ENCODE data around the gene SNX21.
"Not testable (repeated sequence)": the region's sequence is repeated elsewhere in the genome, so short reads cannot be mapped to it uniquely, and the experiment has no call there.

The SNX21 gene

DNA sequence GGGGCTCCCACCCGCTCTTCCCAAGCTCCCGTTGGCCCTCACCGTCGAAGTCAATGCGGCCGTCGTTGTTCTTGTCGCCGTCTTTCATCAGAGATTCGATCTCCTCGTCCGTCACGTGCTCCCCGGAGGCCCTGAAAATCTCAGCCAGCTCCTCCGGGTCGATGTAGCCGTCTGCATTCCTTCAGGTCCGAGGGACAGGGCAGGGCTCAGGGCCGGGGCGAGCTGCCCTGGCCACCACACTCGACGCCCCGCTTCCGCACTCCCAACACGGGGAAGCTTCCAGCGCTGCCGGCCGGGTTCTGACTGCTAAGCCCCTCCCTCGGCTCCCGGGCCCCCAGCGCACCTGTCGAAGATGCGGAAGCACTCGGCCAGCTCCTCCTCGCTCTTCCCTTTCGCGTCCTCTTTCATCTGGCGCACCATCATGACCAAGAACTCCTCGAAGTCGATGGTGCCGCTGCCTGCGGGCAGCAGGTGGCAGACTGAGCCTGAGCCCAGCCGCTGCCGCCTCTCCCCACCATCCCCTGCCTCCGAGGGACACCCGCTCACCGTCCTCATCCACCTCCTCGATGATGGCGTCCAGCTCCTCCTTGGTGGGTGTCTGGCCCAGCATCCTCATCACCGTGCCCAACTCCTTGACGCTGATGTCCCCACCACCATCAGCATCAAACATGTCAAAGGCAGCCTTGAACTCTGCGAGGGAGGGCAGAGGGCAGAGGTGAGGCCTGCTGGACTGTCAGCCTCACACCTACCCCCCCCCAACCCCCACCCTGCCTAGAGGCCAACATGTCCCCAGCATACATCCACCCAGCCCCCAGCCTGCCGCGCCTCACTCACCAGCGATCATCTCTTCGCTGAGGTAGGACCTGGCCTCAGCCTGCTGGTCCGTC is 9.4 kb upstream of the SNX21 start:
- peak; percentile 57 for DNase-seq (ENCODE audit: low spot score)

DNA sequence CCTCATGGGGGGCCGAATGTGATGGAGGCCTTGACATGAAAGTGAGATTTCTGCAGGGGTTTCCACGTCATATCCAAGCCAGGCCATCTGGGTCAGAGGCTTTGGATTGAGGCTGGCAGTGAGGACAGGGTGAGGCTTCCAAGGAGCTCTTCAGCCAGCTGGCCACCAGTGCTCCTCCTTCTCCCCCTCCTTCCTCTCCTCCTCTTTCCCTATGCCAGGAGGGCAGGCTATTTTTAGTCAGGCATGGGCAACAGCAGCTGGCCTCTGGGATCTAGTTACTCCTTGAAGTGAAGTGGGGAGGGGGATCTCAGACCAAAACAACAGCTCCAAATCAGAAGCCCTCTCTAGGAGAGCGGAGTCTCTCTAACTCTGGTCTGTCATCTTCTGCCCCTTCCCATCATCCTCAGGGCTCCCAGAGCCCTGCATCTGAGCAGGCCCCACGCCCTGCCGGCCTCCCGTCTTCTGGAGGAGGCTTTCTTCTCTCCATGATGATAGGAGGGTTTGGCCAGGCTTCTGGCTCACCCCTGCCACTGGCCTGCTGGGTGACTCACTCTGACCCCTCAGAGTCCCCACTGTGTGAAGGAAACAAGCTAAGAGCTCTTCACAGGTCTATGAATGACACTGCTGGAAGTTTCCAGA is 7.1 kb upstream of the SNX21 start:
- DNase-seq (ENCODE audit: low spot score): no peak

DNA sequence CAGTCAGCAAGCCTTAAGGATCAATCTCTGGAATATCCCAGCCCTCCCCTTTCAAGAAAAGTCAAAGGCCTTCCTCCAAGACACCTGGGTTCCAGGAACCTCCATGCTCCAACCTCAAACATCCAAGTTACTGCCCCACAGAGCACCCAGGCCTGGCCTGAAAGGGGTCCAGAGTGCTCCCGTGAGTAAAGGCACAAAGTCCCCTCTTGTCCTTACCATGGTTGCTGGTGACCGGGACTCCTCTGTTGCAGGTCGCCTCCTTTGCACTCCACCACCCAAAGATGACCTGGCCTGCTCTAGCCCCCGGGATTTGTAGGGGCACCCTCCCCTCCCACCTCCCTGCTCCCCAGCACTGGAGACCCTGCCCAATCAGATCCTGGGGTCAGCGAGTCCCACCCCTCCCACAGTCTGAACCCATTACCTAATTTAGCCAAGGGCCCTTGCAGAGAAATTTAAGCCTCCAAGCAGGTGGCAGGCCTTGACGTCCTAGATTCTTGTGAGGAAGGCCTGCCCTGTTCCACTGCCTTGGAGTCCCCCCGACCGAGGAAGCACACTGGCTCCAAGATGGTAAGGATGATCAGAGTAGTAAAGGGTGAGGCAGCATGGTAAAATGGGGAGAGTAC is 6.5 kb upstream of the SNX21 start, which contains the start of gene TNNC2:
Gene TNNC2, minus strand, starts transcription at position 283 of the 623 bp plus-strand sequence. Its CDS starts 64 bp downstream, at position 219.
- no peak for DNase-seq (ENCODE audit: low spot score)

DNA sequence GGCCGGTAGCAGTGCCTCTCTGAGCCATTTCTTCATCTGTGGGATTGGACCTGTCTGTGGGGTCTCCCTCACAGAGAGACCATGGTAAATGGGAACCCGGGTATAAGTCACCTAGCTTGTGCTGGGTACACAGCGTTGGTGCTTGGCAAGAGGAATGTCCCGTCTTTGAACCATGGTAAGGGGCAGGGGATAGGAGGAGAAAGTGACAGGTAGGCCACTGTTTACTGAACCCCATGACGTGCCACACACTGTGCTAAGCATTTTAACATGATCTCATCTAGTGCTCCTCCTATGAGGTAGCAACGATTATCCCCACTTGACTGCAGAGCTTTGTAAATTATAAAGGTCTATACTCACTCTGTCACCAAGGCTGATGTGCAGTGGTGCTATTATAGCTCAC is 5.9 kb upstream of the SNX21 start:
- no peak for DNase-seq (ENCODE audit: low spot score)

DNA sequence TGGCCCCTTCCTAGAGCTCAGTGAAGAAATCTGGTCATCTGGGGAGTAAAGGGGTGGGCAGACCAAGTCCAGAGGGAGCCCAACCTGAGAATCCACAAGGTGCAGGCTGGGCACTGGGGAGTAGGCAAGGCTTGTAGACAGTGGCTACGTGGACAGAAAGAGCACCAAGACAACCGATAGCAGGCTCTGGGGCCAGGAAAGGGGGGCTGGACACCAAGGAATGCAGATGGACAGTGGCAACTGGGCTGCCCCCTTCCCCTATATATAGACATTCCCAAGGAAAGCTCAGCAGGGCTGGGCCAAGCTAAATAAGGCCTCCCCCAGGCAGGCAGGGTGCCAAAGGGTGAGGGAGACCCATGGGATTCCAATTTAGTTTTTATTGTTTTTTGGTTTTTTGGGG is 5.0 kb upstream of the SNX21 start:
- no peak for DNase-seq (ENCODE audit: low spot score)

DNA sequence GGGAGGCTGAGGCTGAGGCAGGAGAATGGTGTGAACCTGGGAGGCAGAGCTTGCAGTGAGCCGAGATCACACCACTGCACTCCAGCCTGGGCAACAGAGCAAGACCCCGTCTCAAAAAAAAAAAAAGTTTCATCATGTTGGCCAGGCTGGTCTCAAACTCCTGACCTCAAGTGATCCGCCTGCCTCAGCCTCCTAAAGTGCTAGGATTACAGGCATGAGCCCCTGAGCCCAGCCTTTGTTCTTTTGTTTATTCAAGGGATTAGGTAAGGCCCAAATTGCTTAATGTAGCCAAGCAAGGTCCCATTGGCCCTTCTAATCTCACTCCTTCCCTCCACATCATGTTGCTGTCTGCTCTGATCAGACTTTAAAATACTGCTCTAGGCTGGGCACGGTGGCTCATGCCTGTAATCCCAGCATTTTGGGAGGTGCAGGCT is 3.9 kb upstream of the SNX21 start:
- DNase-seq (ENCODE audit: low spot score): not testable (repeated sequence)

DNA sequence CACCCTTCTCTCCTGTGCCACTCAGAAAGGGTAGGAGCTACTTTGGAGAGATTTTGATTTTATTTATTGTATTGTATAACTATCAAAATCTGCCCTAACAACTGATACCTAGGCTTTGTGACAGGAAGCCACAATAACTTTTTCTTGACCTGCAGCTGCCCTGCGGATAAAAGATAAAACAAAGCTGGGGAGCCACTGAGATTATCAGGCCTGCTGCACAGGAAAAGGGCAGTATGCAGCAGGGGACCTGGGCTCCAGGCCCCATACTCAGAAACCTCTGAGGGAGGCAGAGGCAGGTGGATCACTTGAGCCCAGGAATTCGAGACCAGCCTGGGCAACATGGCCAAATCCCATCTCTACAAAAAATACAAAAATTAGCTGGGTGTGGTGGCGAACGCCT is 980 bp upstream of the SNX21 start:
- DNase-seq (ENCODE audit: low spot score): no peak

DNA sequence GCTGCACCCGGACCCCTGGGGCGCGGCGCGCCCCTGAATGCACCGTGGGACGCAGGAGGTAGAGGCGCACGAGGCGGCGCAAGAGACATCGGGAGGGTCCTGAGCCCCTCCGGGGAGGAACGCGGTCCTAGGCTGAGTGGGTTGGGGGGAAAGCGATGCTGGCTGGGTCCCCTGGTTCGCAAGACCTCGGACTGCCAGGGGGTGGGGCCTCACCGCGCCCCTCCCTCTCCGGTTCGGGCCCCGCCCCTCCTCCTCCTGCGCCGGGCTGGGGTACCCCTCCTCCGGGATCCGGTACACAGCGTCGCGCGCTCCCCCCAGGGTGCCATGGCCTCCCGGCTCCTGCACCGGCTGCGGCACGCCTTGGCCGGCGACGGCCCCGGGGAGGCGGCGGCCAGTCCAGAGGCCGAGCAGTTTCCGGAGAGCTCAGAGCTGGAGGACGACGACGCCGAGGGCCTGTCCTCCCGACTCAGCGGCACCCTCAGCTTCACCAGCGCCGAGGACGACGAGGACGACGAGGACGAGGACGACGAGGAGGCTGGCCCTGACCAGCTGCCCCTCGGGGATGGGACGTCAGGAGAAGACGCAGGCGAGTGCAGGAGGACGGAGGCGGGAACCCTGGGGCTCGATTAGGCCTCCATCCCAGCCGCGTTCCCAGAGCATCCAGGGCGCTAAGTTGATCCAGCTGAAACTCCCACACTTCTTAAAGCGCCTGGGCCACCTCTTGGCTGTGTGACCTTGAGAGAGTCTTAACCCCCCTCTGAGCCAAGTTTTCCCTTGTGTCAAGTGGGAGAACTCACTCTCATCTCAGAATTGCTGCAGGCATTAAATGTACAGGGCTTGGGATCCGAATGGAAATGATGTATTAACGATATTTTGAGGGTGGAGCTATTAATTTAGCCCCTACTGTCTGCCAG is 541 bp downstream of the SNX21 start:
- DNase-seq (ENCODE audit: low spot score): no peak

DNA sequence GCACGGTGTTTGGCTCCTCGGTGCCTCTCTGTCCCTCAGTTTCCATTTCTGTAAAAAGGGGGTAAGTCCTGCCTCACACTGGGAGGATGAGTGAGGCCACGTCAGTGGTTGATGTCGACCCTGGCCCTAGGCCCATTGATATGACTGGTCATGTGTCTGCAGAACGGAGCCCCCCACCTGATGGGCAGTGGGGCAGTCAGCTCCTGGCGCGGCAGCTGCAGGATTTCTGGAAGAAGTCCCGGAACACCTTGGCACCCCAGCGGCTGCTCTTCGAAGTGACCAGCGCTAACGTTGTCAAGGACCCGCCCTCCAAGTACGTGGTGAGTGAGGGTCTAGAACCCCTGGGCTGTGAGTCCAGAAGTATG is 1.2 kb downstream of the SNX21 start:
- DNase-seq (ENCODE audit: low spot score): no peak

DNA sequence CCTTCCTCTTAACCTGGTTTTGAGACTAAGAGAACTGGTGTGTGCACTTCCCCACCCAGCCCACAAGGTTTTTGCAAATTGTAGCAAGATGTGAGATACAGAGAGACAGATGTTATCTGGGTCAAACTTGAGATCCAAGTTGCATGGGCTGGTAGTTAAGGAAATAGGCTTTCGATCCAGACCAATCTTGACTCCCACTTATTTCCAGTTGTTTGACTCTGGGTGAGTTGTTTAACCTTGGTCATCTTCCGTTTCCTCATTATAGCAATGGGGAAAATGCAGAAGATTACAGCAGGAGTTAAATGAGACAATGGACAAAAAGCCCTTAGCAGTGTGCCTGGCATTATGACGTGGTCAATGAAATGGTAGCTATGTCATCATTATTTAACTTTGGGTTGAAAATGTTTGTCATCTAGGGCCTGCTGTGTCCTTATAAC is 1.7 kb downstream of the SNX21 start:
- DNase-seq (ENCODE audit: low spot score): no peak

DNA sequence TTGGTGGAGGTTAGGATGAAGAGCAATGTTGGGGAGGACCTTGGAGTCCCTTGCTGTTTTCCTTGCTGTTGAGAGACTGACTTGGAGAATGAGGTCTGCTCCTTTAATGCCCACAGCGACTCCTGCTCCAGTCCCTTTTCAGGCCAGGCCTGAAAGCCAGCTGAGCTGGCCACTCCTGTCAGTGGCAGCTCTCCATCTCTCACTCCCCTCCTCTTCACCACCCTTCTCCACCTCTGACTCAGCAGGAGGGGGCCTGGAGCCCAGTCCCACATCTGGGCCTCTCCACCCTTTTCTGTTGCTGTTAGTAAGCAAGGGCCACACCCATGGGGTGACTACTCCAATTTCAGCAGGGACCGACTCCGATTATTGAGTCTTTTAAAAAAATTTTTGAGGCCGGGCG is 2.2 kb downstream of the SNX21 start:
- DNase-seq (ENCODE audit: low spot score): peak; percentile 72

DNA sequence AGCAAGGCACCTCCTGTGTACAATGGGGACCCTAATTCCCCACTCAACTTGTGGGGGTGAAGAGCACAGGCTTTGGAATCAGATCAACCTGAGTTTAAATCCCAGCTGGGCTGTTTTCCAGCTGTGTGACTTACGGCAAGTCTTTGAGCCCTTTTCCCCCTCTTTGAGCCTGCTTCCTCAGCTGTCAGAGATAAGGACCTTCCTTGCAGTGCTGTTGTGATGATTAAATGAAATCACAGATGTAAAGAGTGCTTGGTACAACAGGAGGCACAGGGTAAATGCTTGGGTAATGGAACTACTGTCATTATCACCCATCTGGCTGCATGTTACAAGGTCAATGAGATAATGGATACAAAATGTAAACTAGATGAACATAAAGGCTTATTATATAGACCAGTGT is 3.2 kb downstream of the SNX21 start:
- peak; percentile 28 for DNase-seq (ENCODE audit: low spot score)

DNA sequence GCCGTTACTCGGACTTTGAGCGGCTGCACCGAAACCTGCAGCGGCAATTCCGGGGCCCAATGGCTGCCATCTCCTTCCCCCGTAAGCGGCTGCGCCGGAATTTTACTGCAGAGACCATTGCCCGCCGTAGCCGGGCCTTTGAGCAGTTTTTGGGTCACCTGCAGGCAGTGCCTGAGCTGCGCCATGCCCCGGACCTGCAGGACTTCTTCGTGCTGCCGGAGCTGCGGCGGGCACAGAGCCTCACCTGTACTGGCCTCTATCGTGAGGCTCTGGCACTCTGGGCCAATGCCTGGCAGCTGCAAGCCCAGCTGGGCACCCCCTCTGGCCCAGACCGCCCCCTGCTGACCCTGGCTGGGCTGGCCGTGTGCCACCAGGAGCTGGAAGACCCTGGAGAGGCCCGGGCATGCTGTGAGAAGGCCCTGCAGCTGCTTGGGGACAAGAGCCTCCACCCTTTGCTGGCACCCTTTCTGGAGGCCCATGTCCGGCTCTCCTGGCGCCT is 7.2 kb downstream of the SNX21 start:
- no peak for DNase-seq (ENCODE audit: low spot score)

DNA sequence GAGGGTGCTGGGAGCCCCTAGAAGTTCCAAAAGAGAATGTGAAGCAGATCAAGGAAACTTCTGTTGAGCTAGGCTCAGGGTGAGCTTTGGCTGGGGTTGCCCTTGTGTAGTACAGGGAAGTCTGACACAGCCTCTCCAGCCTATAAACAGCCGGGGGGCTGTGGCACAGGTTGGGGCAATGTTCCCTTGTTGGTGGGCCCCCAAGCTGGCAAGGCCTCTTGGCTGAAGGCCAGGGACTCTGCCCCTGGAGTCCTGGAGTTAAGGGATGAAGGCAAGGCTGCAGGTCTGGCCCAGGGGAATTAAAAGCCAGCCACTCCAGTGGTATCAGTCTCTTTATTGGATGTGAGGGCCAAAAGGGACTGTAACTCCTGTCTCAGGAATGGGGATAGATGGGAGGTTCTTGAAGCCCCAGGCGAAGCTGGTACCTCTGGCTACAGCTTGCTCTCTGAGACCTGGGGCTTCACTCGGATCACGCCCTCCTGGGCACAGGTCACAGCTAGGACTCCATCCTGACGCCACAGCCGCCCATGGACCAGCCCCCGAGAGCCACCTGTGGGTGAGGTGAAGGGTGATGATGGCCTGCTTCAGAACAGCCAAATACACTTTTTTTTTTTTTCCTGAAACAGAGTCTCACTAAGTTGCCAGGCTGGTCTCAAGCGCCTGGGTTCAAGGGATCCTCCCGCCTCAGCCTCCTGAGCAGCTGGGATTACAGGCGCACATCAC is 8.0 kb downstream of the SNX21 start:
- DNase-seq (ENCODE audit: low spot score): no peak

DNA sequence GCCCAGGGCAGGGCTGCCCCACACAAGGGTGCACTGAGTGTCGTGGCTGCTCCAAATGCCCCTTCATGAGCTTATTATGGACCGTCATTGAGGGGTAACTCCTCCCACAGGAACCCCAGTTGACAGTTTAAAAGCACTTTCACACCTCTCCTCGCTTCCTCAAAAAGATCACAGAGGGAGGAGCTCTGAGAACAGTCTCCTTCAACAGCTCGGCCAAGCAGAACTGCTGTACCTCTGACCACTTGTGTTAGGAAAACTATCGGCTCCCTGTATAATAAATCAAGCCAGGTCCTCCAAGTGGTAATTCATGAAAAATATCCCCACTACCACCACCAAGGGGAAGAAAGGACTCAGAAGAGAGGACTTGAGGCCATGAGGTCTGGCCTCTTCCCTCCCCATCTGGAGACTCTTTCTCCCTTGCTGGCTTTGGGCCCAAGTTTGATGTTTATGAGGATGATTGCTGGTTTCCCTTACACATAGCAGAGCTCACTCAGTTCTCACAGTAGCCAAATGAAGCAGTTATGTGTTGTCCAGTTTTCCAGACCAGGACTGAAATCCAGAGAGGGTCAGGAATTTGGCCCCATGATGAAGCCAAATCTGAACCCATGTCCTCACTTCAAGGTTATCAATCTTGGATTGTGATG is 8.7 kb downstream of the SNX21 start:
- DNase-seq (ENCODE audit: low spot score): no peak

DNA sequence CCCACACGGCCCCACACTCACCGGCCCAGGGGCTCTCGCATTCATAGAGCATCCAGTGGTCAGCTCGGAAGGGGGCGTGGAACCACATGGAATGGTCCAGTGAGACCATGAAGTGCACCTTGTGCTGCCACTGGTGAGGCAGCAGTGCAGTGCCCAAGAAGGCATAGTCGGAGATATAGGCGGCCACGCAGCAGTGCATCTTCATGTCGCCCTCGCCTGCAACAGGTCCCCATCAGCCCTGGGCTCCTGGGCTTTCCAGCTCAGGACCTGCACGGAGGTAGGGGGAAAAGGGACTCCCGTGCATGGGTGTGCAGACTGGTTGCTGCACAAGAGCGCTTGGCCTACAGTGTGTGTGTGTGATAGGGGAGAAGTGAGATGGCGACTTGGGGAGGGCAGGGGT is 9.9 kb downstream of the SNX21 start:
- no peak for DNase-seq (ENCODE audit: low spot score)

DNA sequence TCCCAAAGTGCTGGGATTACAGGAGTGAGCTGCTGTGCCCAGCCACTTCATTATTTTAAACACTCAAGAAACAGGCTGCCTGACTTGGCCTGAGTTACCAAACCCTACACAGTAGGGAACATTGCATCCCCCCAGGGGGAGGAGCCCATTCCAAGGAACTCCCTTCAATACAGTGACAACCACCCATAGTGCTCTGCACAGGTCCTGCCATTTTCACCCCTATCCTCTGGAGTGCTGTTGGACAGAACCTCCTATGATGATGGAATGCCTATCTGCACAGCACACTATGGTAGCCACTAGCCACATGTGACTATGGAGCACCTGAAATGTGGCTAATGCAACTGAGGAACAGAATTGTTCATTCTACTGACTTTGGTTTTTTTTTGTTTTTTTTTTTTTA is 11.9 kb downstream of the SNX21 start:
- no peak for DNase-seq (ENCODE audit: low spot score)

DNA sequence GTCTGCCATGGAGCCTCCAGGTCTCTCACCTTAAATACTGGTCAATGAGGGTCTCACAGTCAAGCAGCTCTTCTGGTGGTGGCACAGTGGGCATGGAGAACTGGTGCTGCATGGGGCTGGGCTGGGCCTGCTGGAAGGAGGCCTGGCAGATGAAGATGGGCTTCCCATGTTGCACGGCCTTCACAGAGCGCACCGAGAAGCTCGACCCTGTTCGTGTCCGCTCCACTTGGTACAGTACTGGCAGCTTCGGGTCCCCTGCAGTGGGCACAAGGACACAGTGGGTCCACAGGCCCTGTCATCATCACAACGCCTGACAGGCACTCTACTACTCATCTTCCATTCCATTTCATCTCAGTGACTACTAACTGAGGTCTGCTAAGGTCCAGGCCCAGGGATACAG is 14.8 kb downstream of the SNX21 start:
- DNase-seq (ENCODE audit: low spot score): no peak

DNA sequence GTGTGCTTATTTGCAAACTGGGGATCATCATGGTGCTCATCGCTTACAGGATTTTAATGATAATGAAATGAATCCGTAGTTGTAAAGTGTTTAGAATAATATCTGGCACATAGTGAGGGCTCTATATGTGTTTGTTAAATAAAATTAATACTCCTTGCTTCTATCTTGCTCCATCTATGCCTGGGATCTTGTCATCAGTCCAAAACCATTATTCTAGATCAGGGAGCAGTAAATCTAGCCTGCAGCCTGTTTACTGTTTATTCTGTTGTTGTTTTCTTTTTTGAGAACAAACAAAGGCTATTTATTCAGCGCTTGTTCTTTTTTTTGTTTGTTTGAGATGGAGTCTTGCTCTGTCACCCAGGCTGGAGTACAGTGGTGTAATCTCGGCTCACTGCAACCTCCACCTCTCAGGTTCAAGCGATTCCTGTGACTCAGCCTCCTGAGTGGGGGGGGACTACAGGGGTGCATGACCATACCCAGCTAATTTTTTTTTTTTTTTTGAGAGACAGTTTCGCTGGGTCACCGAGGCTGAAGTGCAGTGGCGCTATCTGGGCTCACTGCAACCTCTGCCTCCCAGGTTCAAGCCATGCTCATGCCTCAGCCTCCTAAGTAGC is 15.5 kb downstream of the SNX21 start:
- DNase-seq (ENCODE audit: low spot score): no peak

DNA sequence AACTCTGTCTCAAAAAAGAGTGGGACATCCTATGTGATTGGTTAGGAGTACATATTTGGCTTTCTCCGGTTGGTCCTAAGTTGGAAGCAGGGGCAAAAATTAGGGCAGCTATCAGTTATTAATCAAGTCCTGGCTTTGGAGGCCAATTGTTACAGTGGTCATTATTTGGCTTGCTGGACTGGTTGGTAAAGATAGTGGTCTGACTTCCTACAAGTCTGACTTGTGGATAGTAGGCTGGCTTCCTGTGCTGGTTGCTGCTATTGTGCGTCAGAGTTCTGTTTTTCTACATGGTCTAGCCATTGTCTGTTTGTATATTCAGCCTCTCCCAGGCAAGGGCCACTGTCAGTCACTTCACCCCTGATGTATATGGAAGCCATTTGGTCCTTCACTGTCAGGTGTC is 16.6 kb downstream of the SNX21 start:
- no peak for DNase-seq (ENCODE audit: low spot score)
